Psoas muscle (tissue), 8 donors: Measurements from ENCODE around the gene TMEM150C. TPM values are rescaled to one million over a fixed set of nuclear protein-coding genes. Genes with fewer than 3 reads are reported as not detected.

ENCODE experiments used
- ATAC-seq, 4 donors: fragments of 200-7000 bp; cut with Tn5 transposase; one replicate each; pipeline ENCODE4 v1.9.1; 2020; ENCODE audit warnings: moderate library complexity in 3 of 4, mild to moderate bottlenecking in 2 of 4
- DNase-seq, 2 donors: peaks; one replicate each; pipeline ENCODE4 v3.0.0-alpha.2; 2020
- H3K27ac ChIP-seq: fragments of 200-600 bp; one replicate; pipeline ENCODE4 v1.8.0; 2022
- H3K27me3 ChIP-seq, 3 donors: fragments of 200-600 bp in 1 of 3; one replicate each; pipeline versions ENCODE4 v1.6.1 to v1.8.0; 2013 to 2022; ENCODE audit warnings: low read length in 2 of 3, mild to moderate bottlenecking in 2 of 3, moderate library complexity in 1 of 3; ENCODE audit not compliant: insufficient read depth in 3 of 3
- H3K36me3 ChIP-seq, 2 donors: fragments of 200-600 bp in 1 of 2; one replicate each; pipeline versions ENCODE4 v1.6.1 to v1.8.0; 2013 to 2022; ENCODE audit warnings: low read depth in 1 of 2, mild to moderate bottlenecking in 1 of 2, moderate library complexity in 1 of 2; ENCODE audit not compliant: insufficient read depth in 1 of 2
- H3K4me1 ChIP-seq: fragments of 200-600 bp; one replicate; pipeline ENCODE4 v1.8.0; 2022
- H3K4me3 ChIP-seq: fragments of 200-600 bp; one replicate; pipeline ENCODE4 v1.8.0; 2022; ENCODE audit warnings: mild to moderate bottlenecking
- H3K9me3 ChIP-seq: fragments of 200-600 bp; one replicate; pipeline ENCODE4 v1.8.0; 2022
- CTCF ChIP-seq: fragments of 200-600 bp; IDR thresholded peaks from one replicate; pipeline ENCODE4 v1.8.0; 2022; ENCODE audit warnings: antibody characterized with exemption
- WGBS, 3 donors: extraction: QIAGEN DNeasy Blood & Tissue Kit; methylation state at CpG; one replicate each; pipeline versions ENCODE4 v1.1.6 to v1.1.7; 2013; 5-methylcytosine and 5-hydroxymethylcytosine counted together
- intact Hi-C, 2 donors: fragments of 100-400 bp; cut with DNase I; formaldehyde crosslinking; loops; one replicate each; pipeline versions ENCODE4 v1.11.0 to v1.14.2; 2022
- polyA plus RNA-seq, 3 donors: library from polyadenylated mRNA; stranded (reverse); fragments of 200-250 nt; gene quantifications; one replicate each; pipeline ENCODE4 v1.2.3, GENCODE V29; 2013
- total RNA-seq, 4 donors: library from RNA; stranded (reverse); fragmentation: NEBNext Ultra II Directional in 2 of 4; extraction: Animal tissue kit (Norgen Biotek cat#: 25700) in 2 of 4; gene quantifications; one replicate each; pipeline versions ENCODE4 v1.2.1 to v1.2.4, GENCODE V29; 2021 to 2023
- donor health status: healthy with polysubstance abuse.
- donor health status: DM: no; HTN: no; CAD: no; lungs with moderate emphysema.
- donor health status: Bipolar disorder and iron deficiency.
- donor health status: healthy.
- donor health status: DM: yes; HTN: yes; CAD: no.
- donor health status: DM: no; HTN: no; CAD: no.
- donor health status: DM: no; HTN: no; CAD: no.
- donor health status: DM: yes; HTN: yes; CAD: no.

TMEM150C gene
- total and polyA plus RNA-seq, 7 donors, result 2.6 to 5.8 (median 3.6) TPM

- no peak overlapping the region for H3K27ac ChIP-seq
- no peak overlapping the region for H3K4me3 ChIP-seq
- no peak for TF ChIP-seq CTCF
- ATAC-seq (no peak), DNase-seq (no peak)
- intact Hi-C loops, result no loop called here
- no peaks in the 10 kb centered on the region for H3K27me3 ChIP-seq
- 83 to 86% (median 85%) methylated on average over 3 of the region's 3 CpGs for WGBS, 3 donors
- no peaks in the 10 kb centered on the region for H3K36me3 ChIP-seq
- H3K4me1 ChIP-seq, result no peaks in the 10 kb centered on the region
- peaks cover under 1% of the 10 kb centered on the region for H3K9me3 ChIP-seq
These were observed 19.1 kb downstream of the TMEM150C start for GRCh38 chr4:82542642-82543041.

DNA sequence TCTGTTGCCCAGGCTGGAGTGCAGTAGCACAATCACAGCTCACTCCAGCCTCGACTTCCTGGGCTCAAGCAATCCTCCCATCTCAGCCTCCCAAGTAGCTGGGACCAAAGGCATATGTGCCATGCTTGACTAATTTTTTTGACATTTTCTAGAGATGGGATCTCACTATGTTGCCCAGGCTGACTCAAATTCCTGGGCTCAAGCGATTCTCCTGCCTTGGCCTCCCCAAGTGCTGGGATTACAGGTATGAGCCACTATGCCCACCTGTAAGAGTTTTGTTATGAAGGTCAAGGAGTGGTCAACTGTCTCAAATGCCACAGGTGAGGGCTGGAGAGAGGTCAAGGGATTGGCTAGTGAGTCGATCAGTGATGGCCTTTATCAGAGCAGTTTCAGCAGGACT is 32.5 kb downstream of the TMEM150C start:
- no peak for TF ChIP-seq CTCF
- intact Hi-C loops, result no loop called here
- no peak overlapping the region for H3K4me3 ChIP-seq
- H3K4me1 ChIP-seq, result no peaks in the 10 kb centered on the region
- ATAC-seq (no peak), DNase-seq (no peak)
- no peaks in the 10 kb centered on the region for H3K9me3 ChIP-seq
- no peaks in the 10 kb centered on the region for H3K36me3 ChIP-seq
- no peaks in the 10 kb centered on the region for H3K27me3 ChIP-seq
- H3K27ac ChIP-seq, result no peak overlapping the region
- WGBS, 3 donors, result 82 to 93% (median 87%) methylated on average over 3 of the region's 3 CpGs

GRCh38 chr4:82528868-82529267 is 32.9 kb downstream of the TMEM150C start:
- intact Hi-C loops, result no loop called here
- Histone ChIP-seq H3K4me3 (no peak overlapping the region), H3K36me3 (no peaks in the 10 kb centered on the region), H3K9me3 (no peaks in the 10 kb centered on the region), H3K4me1 (no peaks in the 10 kb centered on the region), H3K27ac (no peak overlapping the region), H3K27me3 (no peaks in the 10 kb centered on the region)
- 49 to 60% (median 51%) methylated on average over 4 of the region's 4 CpGs for WGBS, 3 donors
- DNase-seq (no peak), ATAC-seq (no peak)
- no peak for TF ChIP-seq CTCF

- intact Hi-C loops, result no loop called here
- Histone ChIP-seq H3K9me3 (no peaks in the 10 kb centered on the region), H3K27me3 (no peaks in the 10 kb centered on the region), H3K4me3 (no peak overlapping the region), H3K4me1 (no peaks in the 10 kb centered on the region), H3K36me3 (no peaks in the 10 kb centered on the region), H3K27ac (no peak overlapping the region)
- no peak for DNase-seq
- ATAC-seq, result no peak
- 84 to 85% (median 85%) methylated on average over 2 of the region's 2 CpGs for WGBS, 3 donors
- TF ChIP-seq CTCF, result no peak
These were observed 33.7 kb downstream of the TMEM150C start for GRCh38 chr4:82528074-82528473.

DNA sequence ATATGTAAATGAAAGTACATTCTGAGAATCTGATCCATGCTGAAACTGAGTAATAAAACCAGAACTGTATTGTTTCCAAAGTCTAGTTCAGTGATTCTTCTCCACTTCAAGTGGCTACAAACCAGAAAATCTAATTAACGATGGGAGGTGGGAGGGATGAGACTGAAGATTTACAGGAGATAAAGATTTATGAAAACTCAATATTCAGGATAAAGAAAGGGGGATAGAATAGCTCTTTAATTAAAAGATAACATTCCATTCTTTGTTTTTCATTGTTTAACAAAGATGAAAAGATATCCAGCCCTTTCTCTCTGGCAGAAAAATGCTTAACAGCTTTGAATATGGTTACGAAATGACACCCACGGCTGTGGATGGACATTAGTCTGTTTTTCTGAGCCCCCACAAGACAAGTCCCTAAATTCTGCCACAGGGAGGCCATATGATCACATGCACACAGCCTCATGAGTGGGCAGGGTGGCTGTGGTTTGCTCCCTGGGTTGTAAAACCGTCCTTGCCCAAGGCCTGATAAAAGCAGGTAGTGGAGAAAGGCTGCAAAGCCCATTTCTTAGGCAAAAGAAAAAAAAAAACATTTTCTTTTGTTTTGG is 36.4 kb downstream of the TMEM150C start:
- no peaks in the 10 kb centered on the region for H3K36me3 ChIP-seq
- 54 to 67% (median 59%) methylated on average over 4 of the region's 4 CpGs for WGBS, 3 donors
- no peak for TF ChIP-seq CTCF
- no peak for DNase-seq
- no peak for ATAC-seq
- intact Hi-C loops, result no loop called here
- H3K4me1 ChIP-seq, result no peaks in the 10 kb centered on the region
- H3K27me3 ChIP-seq, result no peaks in the 10 kb centered on the region
- H3K9me3 ChIP-seq, result no peaks in the 10 kb centered on the region
- no peak overlapping the region for H3K4me3 ChIP-seq
- no peak overlapping the region for H3K27ac ChIP-seq
